Stimulated activated naive CD8-positive, alpha-beta T cell treated with anti-CD3 and anti-CD28 coated beads, Interleukin-15, Interleukin-2, amounts not matched to agents 100 ng/mL and 50 ng/mL, for 24 hours (primary cell): ENCODE data around the gene ARHGDIB.

Experiments
- H3K27ac Mint-ChIP-seq: one replicate; pipeline ENCODE4 v1.8.0; 2021; ENCODE audit warnings: mild to moderate bottlenecking, mixed read lengths
- H3K27me3 Mint-ChIP-seq: one replicate; pipeline ENCODE4 v1.8.0; 2021; ENCODE audit warnings: mixed read lengths
- H3K36me3 Mint-ChIP-seq: one replicate; pipeline ENCODE4 v1.8.0; 2021; ENCODE audit warnings: low read depth, mixed read lengths
- H3K4me1 Mint-ChIP-seq: one replicate; pipeline ENCODE4 v1.8.0; 2021; ENCODE audit warnings: low read depth, mixed read lengths
- H3K4me3 Mint-ChIP-seq: one replicate; pipeline ENCODE4 v1.8.0; 2021; ENCODE audit warnings: mild to moderate bottlenecking, mixed read lengths
- H3K9me3 Mint-ChIP-seq: one replicate; pipeline ENCODE4 v1.8.0; 2021; ENCODE audit warnings: mixed read lengths

The ARHGDIB gene

GRCh38 chr12:14968478-14968877 lies 7.1 kb upstream of the ARHGDIB start:
- Mint-ChIP-seq H3K27ac (no peak overlapping the region), H3K27me3 (no peaks in the 10 kb centered on the region), H3K36me3 (no peaks in the 10 kb centered on the region), H3K4me3 (no peak overlapping the region), H3K4me1 (peaks cover 61% of the 10 kb centered on the region), H3K9me3 (no peaks in the 10 kb centered on the region)

DNA sequence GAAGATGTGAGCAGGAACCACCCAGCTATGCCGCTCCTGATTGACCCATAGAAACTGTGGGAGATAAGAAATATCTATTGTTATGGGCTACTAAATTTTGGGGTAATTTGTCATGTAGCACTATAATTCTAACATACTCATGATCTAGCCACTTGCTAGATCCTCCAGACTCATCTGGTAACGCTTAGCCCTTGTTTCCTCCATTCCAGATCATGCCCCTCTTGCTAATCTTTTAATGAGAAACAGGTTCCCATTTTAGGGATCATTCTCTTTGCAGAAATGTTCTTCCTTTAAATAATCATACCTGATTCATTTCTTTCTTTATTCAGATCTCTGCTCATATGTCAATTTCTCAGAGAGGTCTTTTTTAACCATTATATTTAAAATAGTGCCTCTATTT lies 3.8 kb upstream of the ARHGDIB start:
- Mint-ChIP-seq H3K4me3 (no peak overlapping the region), H3K9me3 (no peaks in the 10 kb centered on the region), H3K27me3 (no peaks in the 10 kb centered on the region), H3K36me3 (no peaks in the 10 kb centered on the region), H3K27ac (peak overlapping the region; percentile 47), H3K4me1 (peaks cover 54% of the 10 kb centered on the region)

GRCh38 chr12:14964406-14964805 lies 3.0 kb upstream of the ARHGDIB start:
- H3K4me1 Mint-ChIP-seq, result peaks cover 55% of the 10 kb centered on the region
- peak overlapping the region; percentile 36 for H3K27ac Mint-ChIP-seq
- H3K27me3 Mint-ChIP-seq, result no peaks in the 10 kb centered on the region
- H3K36me3 Mint-ChIP-seq, result peaks cover 7% of the 10 kb centered on the region
- no peak overlapping the region for H3K4me3 Mint-ChIP-seq
- no peaks in the 10 kb centered on the region for H3K9me3 Mint-ChIP-seq

GRCh38 chr12:14963520-14963919 lies 2.1 kb upstream of the ARHGDIB start:
- peak overlapping the region; percentile 36 for H3K27ac Mint-ChIP-seq
- H3K9me3 Mint-ChIP-seq, result no peaks in the 10 kb centered on the region
- no peaks in the 10 kb centered on the region for H3K27me3 Mint-ChIP-seq
- H3K4me1 Mint-ChIP-seq, result peaks cover 57% of the 10 kb centered on the region
- peak overlapping the region; percentile 1 for H3K4me3 Mint-ChIP-seq
- peaks cover 14% of the 10 kb centered on the region for H3K36me3 Mint-ChIP-seq

DNA sequence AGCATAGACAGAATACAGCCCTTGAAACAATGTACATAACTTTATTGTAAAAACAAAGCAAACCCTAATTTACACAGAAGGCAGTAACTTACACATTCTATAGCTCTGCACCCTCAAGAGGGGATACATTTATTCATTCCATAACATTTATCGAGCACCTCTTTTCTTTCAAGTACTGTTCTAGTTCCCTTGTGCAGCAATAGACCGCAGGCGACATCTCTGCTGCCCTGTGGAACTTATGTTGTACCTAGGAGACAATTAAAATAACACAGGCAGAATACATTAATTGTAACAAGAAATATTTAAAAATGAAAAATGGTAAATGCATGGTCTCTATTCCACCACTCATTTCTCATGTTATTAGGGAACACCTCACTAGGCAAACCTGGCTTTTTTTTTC lies 1.4 kb upstream of the ARHGDIB start:
- Mint-ChIP-seq H3K4me1 (peaks cover 60% of the 10 kb centered on the region), H3K4me3 (peak overlapping the region; percentile 99), H3K27me3 (no peaks in the 10 kb centered on the region), H3K27ac (peak overlapping the region; percentile 99), H3K9me3 (no peaks in the 10 kb centered on the region), H3K36me3 (peaks cover 21% of the 10 kb centered on the region)

DNA sequence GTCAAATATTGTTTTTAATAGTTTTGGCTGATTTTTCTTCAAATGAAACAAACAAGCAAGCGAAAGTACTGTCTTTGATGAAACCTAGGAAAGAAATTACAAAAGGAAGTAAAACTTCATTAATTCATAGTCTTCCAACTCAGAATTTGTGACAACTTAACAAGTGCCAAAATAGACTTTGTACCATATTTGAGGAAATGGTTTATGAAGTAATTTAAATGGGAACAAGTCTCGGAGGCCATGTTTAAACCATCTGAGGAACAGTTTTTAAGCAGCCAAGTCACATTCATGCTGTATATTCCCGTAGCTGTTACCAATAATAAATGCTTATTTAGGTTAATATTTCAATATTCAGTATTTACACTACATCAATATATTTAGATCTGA lies 745 bp upstream of the ARHGDIB start:
- peaks cover 25% of the 10 kb centered on the region for H3K36me3 Mint-ChIP-seq
- peak overlapping the region; percentile 99 for H3K27ac Mint-ChIP-seq
- no peaks in the 10 kb centered on the region for H3K9me3 Mint-ChIP-seq
- peaks cover 60% of the 10 kb centered on the region for H3K4me1 Mint-ChIP-seq
- no peaks in the 10 kb centered on the region for H3K27me3 Mint-ChIP-seq
- H3K4me3 Mint-ChIP-seq, result peak overlapping the region; percentile 99

DNA sequence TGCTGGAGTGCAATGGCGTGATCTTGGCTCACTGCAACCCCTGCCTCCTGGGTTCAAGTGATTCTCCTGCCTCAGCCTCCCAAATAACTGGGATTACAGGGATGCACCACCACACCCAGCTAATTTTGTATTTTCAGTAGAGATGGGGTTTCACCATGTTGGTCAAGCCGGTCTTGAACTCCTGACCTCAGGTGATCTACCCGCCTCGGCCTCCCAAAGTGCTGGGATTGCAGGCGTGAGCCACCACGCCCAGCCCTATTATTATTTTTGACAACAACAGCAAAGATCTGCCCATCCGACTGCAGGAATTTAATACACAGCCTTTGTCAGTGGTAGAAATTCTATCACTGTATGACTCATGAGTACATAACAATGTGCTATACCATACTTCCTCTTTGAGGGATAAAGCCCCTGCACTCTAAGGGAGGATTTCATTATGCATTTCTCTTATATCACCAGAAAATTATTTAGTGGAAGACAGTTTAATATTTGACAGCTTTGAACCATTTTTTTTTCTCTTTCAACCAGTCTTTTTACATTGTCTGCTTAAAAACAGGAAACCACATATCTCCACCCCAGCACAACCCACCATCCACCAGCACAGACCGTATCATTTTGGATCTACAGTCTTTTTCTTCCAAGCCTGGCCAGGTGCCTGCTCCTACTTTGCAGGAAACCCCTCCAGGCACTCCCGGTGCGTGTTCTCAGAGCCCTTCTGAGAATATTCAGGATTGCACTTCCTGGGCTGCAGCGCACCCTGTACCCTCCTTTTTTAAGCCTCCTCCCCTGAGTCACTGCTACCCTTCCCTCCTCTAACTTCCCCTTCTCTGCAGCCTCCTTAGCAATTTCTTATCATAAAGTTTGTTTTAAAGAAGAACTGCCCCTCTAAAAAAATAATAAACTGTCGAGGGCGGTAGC lies 594 bp downstream of the ARHGDIB start:
- Mint-ChIP-seq H3K9me3 (no peaks in the 10 kb centered on the region), H3K4me3 (peak overlapping the region; percentile 99), H3K27me3 (no peaks in the 10 kb centered on the region), H3K36me3 (peaks cover 25% of the 10 kb centered on the region), H3K4me1 (peaks cover 70% of the 10 kb centered on the region), H3K27ac (peak overlapping the region; percentile 99)

DNA sequence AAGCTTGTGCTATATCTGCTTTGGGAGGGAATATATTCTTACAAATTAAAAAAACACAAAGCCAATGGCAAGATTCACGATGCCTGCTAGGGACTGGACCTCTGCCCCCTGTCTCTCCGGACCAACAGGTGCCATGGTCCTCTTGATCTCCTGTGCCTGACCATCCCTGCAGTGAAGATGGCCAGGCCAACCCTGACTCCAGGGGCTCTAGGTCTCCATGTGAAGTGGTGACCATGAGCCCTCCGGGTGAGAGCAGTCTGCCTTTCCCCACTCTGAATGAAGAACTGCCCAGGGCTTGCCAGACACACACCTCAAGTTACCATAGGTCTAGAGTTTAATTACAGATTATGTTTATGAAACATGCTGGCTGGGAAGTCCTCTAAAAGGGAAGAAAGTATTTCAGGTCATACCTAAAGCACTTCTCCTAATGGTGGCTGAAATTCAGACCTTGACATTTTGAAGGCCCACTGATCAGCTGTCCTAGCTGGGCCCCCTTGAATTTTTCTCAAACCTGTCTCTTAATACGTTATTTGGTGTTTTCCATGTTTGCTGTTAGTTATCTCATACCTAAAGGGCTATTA lies 1.4 kb downstream of the ARHGDIB start:
- H3K4me3 Mint-ChIP-seq, result peak overlapping the region; percentile 99

DNA sequence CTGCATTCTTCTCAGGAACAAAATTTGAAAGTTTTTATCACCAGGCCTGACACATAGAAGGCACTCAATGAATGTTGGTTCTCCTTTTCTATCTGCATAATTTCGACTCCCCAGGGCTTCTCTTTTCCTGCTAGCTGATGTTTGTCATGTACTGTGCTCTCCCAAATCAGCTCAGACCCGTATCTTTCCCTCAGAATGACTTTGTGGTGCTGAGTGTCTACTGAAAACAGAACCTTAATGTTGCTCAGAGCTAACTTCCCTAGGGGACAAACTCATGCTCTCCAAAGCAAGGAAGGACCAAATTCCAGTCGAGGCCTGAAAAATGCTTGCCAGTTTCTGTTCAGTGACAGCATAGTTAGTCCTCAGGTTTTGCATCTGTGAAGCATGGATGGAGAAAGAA lies 1.9 kb downstream of the ARHGDIB start:
- no peaks in the 10 kb centered on the region for H3K27me3 Mint-ChIP-seq
- H3K9me3 Mint-ChIP-seq, result no peaks in the 10 kb centered on the region
- H3K27ac Mint-ChIP-seq, result peak overlapping the region; percentile 99
- H3K4me1 Mint-ChIP-seq, result peaks cover 67% of the 10 kb centered on the region
- peaks cover 28% of the 10 kb centered on the region for H3K36me3 Mint-ChIP-seq
- H3K4me3 Mint-ChIP-seq, result peak overlapping the region; percentile 99

More for the DNA sequence above, 1.4 kb downstream of the ARHGDIB start:
- Mint-ChIP-seq H3K27ac (peak overlapping the region; percentile 99), H3K27me3 (no peaks in the 10 kb centered on the region), H3K36me3 (peaks cover 25% of the 10 kb centered on the region), H3K4me1 (peaks cover 67% of the 10 kb centered on the region), H3K9me3 (no peaks in the 10 kb centered on the region)

- peak overlapping the region; percentile 99 for H3K4me3 Mint-ChIP-seq
- H3K4me1 Mint-ChIP-seq, result peaks cover 67% of the 10 kb centered on the region
- H3K27ac Mint-ChIP-seq, result peak overlapping the region; percentile 99
- peaks cover 31% of the 10 kb centered on the region for H3K36me3 Mint-ChIP-seq
- no peaks in the 10 kb centered on the region for H3K9me3 Mint-ChIP-seq
- no peaks in the 10 kb centered on the region for H3K27me3 Mint-ChIP-seq
These were observed 2.3 kb downstream of the ARHGDIB start for GRCh38 chr12:14959126-14959440.

- peak overlapping the region; percentile 99 for H3K27ac Mint-ChIP-seq
- peak overlapping the region; percentile 99 for H3K4me3 Mint-ChIP-seq
- no peaks in the 10 kb centered on the region for H3K27me3 Mint-ChIP-seq
- H3K9me3 Mint-ChIP-seq, result no peaks in the 10 kb centered on the region
- H3K4me1 Mint-ChIP-seq, result peaks cover 67% of the 10 kb centered on the region
- H3K36me3 Mint-ChIP-seq, result peaks cover 31% of the 10 kb centered on the region
These were observed 2.9 kb downstream of the ARHGDIB start for GRCh38 chr12:14958361-14959125.

DNA sequence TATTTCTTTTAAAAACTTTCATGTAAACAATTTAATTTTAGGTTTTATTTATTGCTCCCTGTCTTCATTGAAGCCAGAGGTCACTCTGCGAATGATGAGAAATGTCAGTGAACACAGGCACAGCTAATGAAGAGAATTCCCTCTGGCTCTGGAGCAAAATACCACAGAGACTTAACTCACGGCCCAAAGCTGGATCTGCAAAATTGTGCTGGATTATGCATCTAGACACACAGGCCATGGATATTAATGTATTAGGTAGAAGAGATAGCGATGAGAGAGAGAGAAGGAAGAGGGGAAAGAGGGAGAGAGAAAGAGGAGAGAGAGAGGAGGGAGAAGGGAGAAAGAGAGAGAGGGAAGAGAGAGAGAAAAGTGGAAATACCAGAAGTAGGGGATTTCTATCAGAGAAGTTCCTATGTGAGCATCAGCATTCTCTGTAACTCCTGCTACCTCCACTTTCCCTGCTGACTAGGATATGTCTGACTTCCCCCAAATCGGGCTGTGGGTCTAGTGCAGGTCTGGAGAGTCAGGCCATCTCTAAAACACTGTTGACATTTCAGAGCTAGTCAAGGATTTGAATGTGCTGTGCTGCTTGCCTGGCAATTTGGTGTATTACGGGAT lies 3.7 kb downstream of the ARHGDIB start:
- peak overlapping the region; percentile 99 for H3K4me3 Mint-ChIP-seq
- no peaks in the 10 kb centered on the region for H3K9me3 Mint-ChIP-seq
- H3K36me3 Mint-ChIP-seq, result peaks cover 36% of the 10 kb centered on the region
- H3K27ac Mint-ChIP-seq, result peak overlapping the region; percentile 99
- H3K4me1 Mint-ChIP-seq, result peaks cover 72% of the 10 kb centered on the region
- H3K27me3 Mint-ChIP-seq, result no peaks in the 10 kb centered on the region

DNA sequence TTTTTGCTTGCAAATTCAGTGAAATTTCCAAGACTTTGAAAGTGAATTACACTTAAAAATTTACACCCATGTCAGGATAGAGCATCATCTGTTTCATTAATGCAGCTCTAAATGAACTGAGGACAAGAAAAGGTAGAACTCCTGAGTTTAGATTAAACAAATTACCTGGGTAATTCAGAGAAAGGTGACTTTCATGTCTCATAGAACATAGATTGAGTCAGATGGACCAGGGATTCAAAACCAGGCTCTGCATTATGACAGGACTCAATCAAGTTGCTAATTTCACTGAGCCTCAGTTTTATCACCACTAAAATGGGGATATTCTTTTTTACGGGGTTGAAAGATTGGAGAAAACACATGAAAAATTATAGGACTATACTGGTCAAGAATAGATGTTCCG lies 4.5 kb downstream of the ARHGDIB start:
- Mint-ChIP-seq H3K27me3 (no peaks in the 10 kb centered on the region), H3K36me3 (peaks cover 41% of the 10 kb centered on the region)

DNA sequence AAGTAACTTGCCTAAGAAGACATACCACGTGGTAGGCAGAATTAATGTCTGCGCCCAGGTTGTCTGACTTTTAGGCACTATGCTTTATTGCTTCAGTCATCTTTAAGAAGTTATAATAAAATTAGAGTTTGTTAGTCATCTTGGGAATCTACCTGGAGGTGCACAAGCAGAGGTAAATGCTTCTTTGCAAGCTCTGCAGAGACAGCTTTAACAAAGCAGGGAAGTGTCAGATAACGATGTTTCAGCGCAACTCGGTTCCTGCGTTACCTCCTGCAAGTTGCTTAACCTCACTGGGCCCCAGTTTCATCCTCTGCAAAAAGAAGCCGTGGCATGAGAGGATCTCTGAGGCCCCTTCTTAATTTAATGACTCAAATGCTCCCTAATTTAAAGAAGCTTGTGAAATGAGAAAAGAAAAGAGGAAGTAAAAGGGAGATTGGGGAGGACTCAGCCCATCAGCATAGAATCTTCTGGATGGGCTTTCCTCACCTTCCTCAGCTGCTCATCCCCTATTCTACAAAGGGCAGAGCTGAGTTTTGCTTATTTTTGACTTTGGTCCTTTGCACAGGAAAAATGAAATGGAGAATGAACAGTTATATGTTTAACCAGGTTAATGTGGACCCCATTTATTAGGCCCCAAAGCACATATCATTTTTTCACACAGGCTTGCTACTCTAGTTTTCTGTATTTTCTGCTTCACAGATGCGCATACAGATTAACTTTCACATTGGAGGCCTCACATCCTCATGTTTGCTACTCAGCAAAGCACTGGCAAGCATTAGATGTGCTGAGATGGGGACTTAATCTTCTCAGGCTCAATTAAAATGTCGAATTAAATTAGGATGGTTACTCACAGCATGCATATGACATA lies 5.1 kb downstream of the ARHGDIB start:
- H3K9me3 Mint-ChIP-seq, result no peaks in the 10 kb centered on the region
- H3K4me1 Mint-ChIP-seq, result peaks cover 86% of the 10 kb centered on the region
- H3K36me3 Mint-ChIP-seq, result peaks cover 47% of the 10 kb centered on the region
- H3K27ac Mint-ChIP-seq, result peak overlapping the region; percentile 99
- peak overlapping the region; percentile 99 for H3K4me3 Mint-ChIP-seq
- no peaks in the 10 kb centered on the region for H3K27me3 Mint-ChIP-seq

More for the DNA sequence above, 4.5 kb downstream of the ARHGDIB start:
- peaks cover 79% of the 10 kb centered on the region for H3K4me1 Mint-ChIP-seq
- peak overlapping the region; percentile 99 for H3K27ac Mint-ChIP-seq
- H3K4me3 Mint-ChIP-seq, result peak overlapping the region; percentile 99
- H3K9me3 Mint-ChIP-seq, result no peaks in the 10 kb centered on the region
